Thyroid gland (tissue), 4 donors: ENCODE data around the gene RGS9BP. TPM values are rescaled to one million over a fixed set of nuclear protein-coding genes. Genes with fewer than 3 reads are reported as not detected.

Experiments used
- DNase-seq, 2 donors: peaks; one replicate each; pipeline ENCODE4 v3.0.0-alpha.2; 2019
- H3K27ac ChIP-seq, 3 donors: fragments of 200-600 bp; sonication (generic); 1 replicate in 2 of 3; 2 replicates in 1 of 3; pipeline ENCODE4 v1.5.1; 2016 to 2019; ENCODE audit warnings: mild to moderate bottlenecking in 1 of 3, moderate library complexity in 1 of 3
- H3K27me3 ChIP-seq: fragments of 200-600 bp; sonication (generic); one replicate; pipeline ENCODE4 v1.5.1; 2019
- H3K36me3 ChIP-seq, 2 donors: fragments of 200-600 bp; sonication (generic); one replicate each; pipeline ENCODE4 v1.5.1; 2016 to 2019
- H3K4me1 ChIP-seq, 2 donors: fragments of 200-600 bp; sonication (generic); one replicate each; pipeline ENCODE4 v1.5.1; 2017 to 2019
- H3K4me3 ChIP-seq, 3 donors: fragments of 200-600 bp; sonication (generic); replicated peaks in 1 of 3; 1 replicate in 2 of 3; 2 replicates in 1 of 3; pipeline ENCODE4 v1.5.1; 2016; ENCODE audit warnings: mild to moderate bottlenecking in 1 of 3
- H3K9me3 ChIP-seq: fragments of 200-600 bp; sonication (generic); one replicate; pipeline ENCODE4 v1.5.1; 2017
- POLR2A ChIP-seq, 2 donors: fragments of 450-650 bp; IDR thresholded peaks; one replicate each; pipeline ENCODE4 v1.6.1; 2017; ENCODE audit warnings: antibody characterized with exemption in 2 of 2, mild to moderate bottlenecking in 2 of 2, moderate library complexity in 1 of 2
- WGBS, 2 donors: methylation state at CpG; one replicate each; pipeline ENCODE4 v1.1.5; 2017; 5-methylcytosine and 5-hydroxymethylcytosine counted together
- intact Hi-C: fragments of 100-400 bp; cut with DNase I; formaldehyde crosslinking; loops from one replicate; pipeline ENCODE4 v1.15.1; 2023
- total RNA-seq, 4 donors: library from RNA; depleted of rRNA; stranded (reverse); fragments of >200 nt; gene quantifications; one replicate each; pipeline ENCODE4 v1.2.3, GENCODE V29; 2016
- TF ChIP-seq, protein P1 (sequence below), 6 experiments: fragments of 200-600 bp in 3 of 6; fragments of 450-650 bp in 3 of 6; sonication (generic) in 3 of 6; IDR thresholded peaks; one replicate each; pipeline ENCODE4 v1.5.1; 2016 to 2019; ENCODE audit warnings: antibody characterized with exemption in 6 of 6, mild to moderate bottlenecking in 2 of 6, inconsistent platforms in 1 of 6, moderate library complexity in 1 of 6

Gene RGS9BP
- under 1 TPM; 0.27 to 0.78 (median 0.48) TPM for total RNA-seq

- H3K36me3 ChIP-seq, result no peaks in the 10 kb centered on the region
- peaks cover 17 to 22% of the 10 kb centered on the region in 2 donors for H3K4me1 ChIP-seq
- intact Hi-C loops, result loop anchor here (10.0 kb wide), 1 partner anchor 91 kb away; the partner anchor contains the start of gene PDCD5
Observed at GRCh38 chr19:32675720-32676185, at the start of gene RGS9BP. Gene RGS9BP, plus strand, starts transcription at chr19:32675848. Its CDS starts 416 bp downstream, at chr19:32676264.

GRCh38 chr19:32626969-32627368, 48.7 kb upstream of the RGS9BP start:
- Histone ChIP-seq H3K27me3 (no peaks in the 10 kb centered on the region), H3K9me3 (no peaks in the 10 kb centered on the region), H3K27ac (no peak overlapping the region), H3K4me1 (no peaks in the 10 kb centered on the region), H3K4me3 (no peak overlapping the region), H3K36me3 (peaks cover 52 to 53% of the 10 kb centered on the region in 2 donors)
- DNase-seq, result no peak
- WGBS, 2 donors, result 94 to 99% methylated on average over 4 of the region's 4 CpGs
- TF ChIP-seq, protein P1, sequence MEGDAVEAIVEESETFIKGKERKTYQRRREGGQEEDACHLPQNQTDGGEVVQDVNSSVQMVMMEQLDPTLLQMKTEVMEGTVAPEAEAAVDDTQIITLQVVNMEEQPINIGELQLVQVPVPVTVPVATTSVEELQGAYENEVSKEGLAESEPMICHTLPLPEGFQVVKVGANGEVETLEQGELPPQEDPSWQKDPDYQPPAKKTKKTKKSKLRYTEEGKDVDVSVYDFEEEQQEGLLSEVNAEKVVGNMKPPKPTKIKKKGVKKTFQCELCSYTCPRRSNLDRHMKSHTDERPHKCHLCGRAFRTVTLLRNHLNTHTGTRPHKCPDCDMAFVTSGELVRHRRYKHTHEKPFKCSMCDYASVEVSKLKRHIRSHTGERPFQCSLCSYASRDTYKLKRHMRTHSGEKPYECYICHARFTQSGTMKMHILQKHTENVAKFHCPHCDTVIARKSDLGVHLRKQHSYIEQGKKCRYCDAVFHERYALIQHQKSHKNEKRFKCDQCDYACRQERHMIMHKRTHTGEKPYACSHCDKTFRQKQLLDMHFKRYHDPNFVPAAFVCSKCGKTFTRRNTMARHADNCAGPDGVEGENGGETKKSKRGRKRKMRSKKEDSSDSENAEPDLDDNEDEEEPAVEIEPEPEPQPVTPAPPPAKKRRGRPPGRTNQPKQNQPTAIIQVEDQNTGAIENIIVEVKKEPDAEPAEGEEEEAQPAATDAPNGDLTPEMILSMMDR (IDR thresholded peaks at IDR 0.05), result no peak
- TF ChIP-seq POLR2A (IDR thresholded peaks at IDR 0.05), result no peak
- intact Hi-C loops, result no loop called here

More at GRCh38 chr19:32675720-32676185, at the start of gene RGS9BP:
- H3K9me3 ChIP-seq, result no peaks in the 10 kb centered on the region
- DNase-seq, result peak; percentile 82
- 1 to 9% methylated on average over 10 to 21 of the region's 53 CpGs for WGBS, 2 donors
- TF ChIP-seq, protein P1 (IDR thresholded peaks at IDR 0.05), result no peak
- TF ChIP-seq POLR2A (IDR thresholded peaks at IDR 0.05), result no peak
- no peaks in the 10 kb centered on the region for H3K27me3 ChIP-seq
- peak within 1 kb of the TSS; percentile 58 to 99 (median 98) for H3K4me3 ChIP-seq
- peak within 1 kb of the TSS; percentile 40 to 82 (median 63) for H3K27ac ChIP-seq

- intact Hi-C loops, result no loop called here
- Histone ChIP-seq H3K4me3 (no peak overlapping the region), H3K9me3 (no peaks in the 10 kb centered on the region), H3K36me3 (peaks cover 46 to 48% of the 10 kb centered on the region in 2 donors), H3K27ac (no peak overlapping the region), H3K4me1 (no peaks in the 10 kb centered on the region), H3K27me3 (no peaks in the 10 kb centered on the region)
- 85% methylated on average over 13 to 15 of the region's 15 CpGs for WGBS, 2 donors
- TF ChIP-seq POLR2A (IDR thresholded peaks at IDR 0.05), result no peak
- TF ChIP-seq, protein P1 (IDR thresholded peaks at IDR 0.05), result no peak
- no peak for DNase-seq
Observed at GRCh38 chr19:32627714-32628270, 47.9 kb upstream of the RGS9BP start.

- WGBS, 2 donors, result 89 to 94% methylated on average over 4 to 6 of the region's 14 CpGs
- Histone ChIP-seq H3K4me3 (no peak overlapping the region), H3K4me1 (no peaks in the 10 kb centered on the region), H3K9me3 (no peaks in the 10 kb centered on the region), H3K27me3 (no peaks in the 10 kb centered on the region), H3K27ac (no peak overlapping the region), H3K36me3 (peaks cover 31 to 37% of the 10 kb centered on the region in 2 donors)
- DNase-seq, result no peak
- intact Hi-C loops, result no loop called here
- TF ChIP-seq, protein P1 (IDR thresholded peaks at IDR 0.05), result no peak
- no peak for TF ChIP-seq POLR2A (IDR thresholded peaks at IDR 0.05)
Observed at GRCh38 chr19:32630338-32630737, 45.3 kb upstream of the RGS9BP start.

- peaks cover 31 to 37% of the 10 kb centered on the region in 2 donors for H3K36me3 ChIP-seq
- intact Hi-C loops, result no loop called here
- no peaks in the 10 kb centered on the region for H3K9me3 ChIP-seq
- H3K27ac ChIP-seq, result no peak overlapping the region
- WGBS, 2 donors, result 86 to 96% methylated on average over 15 of the region's 15 CpGs
- H3K27me3 ChIP-seq, result no peaks in the 10 kb centered on the region
- H3K4me1 ChIP-seq, result no peaks in the 10 kb centered on the region
- no peak overlapping the region for H3K4me3 ChIP-seq
- DNase-seq, result no peak
- TF ChIP-seq, protein P1 (IDR thresholded peaks at IDR 0.05), result no peak
- TF ChIP-seq POLR2A (IDR thresholded peaks at IDR 0.05), result no peak
Observed at GRCh38 chr19:32631381-32631780, 44.3 kb upstream of the RGS9BP start.
